Neural progenitor cell (in vitro differentiated cells): ENCODE results near the gene RCE1. TPM values are rescaled to one million over a fixed set of nuclear protein-coding genes. Genes with fewer than 3 reads are reported as not detected.

Experiments
- DNase-seq: peaks from one replicate; pipeline ENCODE4 v3.0.0-alpha.2; 2016; ENCODE audit warnings: low spot score
- H2AFZ ChIP-seq: fragments of 200-600 bp; sonication (generic); replicated peaks from 2 replicates; pipeline ENCODE4 v1.6.1; 2016; ENCODE audit warnings: antibody characterized with exemption
- H3F3A ChIP-seq: fragments of 200-600 bp; sonication (generic); 2 replicates; pipeline ENCODE4 v1.6.1; 2016; ENCODE audit warnings: antibody characterized with exemption, low read depth
- H3K27ac ChIP-seq: fragments of 200-600 bp; sonication (generic); 2 replicates; pipeline ENCODE4 v1.5.1; 2016; ENCODE audit warnings: mild to moderate bottlenecking
- H3K27me3 ChIP-seq: fragments of 200-600 bp; sonication (generic); 2 replicates; pipeline ENCODE4 v1.6.1; 2016; ENCODE audit warnings: mild to moderate bottlenecking, moderate library complexity
- H3K36me3 ChIP-seq: fragments of 200-600 bp; sonication (generic); 2 replicates; pipeline ENCODE4 v1.5.1; 2016
- H3K4me1 ChIP-seq: fragments of 200-600 bp; sonication (generic); 2 replicates; pipeline ENCODE4 v1.6.1; 2016; ENCODE audit warnings: mixed run types
- H3K4me2 ChIP-seq: fragments of 200-600 bp; sonication (generic); 2 replicates; pipeline ENCODE4 v1.6.1; 2016
- H3K4me3 ChIP-seq: fragments of 200-600 bp; sonication (generic); 2 replicates; pipeline ENCODE4 v1.5.1; 2016
- H3K79me2 ChIP-seq: fragments of 200-600 bp; sonication (generic); 2 replicates; pipeline ENCODE4 v1.6.1; 2016; ENCODE audit warnings: low read depth
- H3K9ac ChIP-seq: fragments of 200-600 bp; sonication (generic); 2 replicates; pipeline ENCODE4 v1.6.1; 2016
- H3K9me3 ChIP-seq: fragments of 200-600 bp; sonication (generic); 2 replicates; pipeline ENCODE4 v1.5.1; 2016; ENCODE audit warnings: low read depth
- H4K20me1 ChIP-seq: fragments of 200-600 bp; sonication (generic); 2 replicates; pipeline ENCODE4 v1.6.1; 2016; ENCODE audit warnings: low read depth
- H3K27ac Mint-ChIP-seq: 3 replicates; pipeline ENCODE4 v1.8.0; 2021; ENCODE audit warnings: mixed read lengths
- H3K27me3 Mint-ChIP-seq: 2 replicates; pipeline ENCODE4 v1.8.0; 2022; ENCODE audit warnings: low read depth, mild to moderate bottlenecking, inconsistent platforms, moderate library complexity, mixed read lengths; ENCODE audit not compliant: insufficient read depth
- H3K36me3 Mint-ChIP-seq: 3 replicates; pipeline ENCODE4 v1.8.0; 2021; ENCODE audit warnings: mixed read lengths
- H3K4me1 Mint-ChIP-seq: 3 replicates; pipeline ENCODE4 v1.8.0; 2021; ENCODE audit warnings: mixed read lengths
- H3K4me3 Mint-ChIP-seq: 3 replicates; pipeline ENCODE4 v1.8.0; 2021; ENCODE audit warnings: mild to moderate bottlenecking, moderate library complexity, mixed read lengths
- H3K9me3 Mint-ChIP-seq: 3 replicates; pipeline ENCODE4 v1.8.0; 2020; ENCODE audit warnings: mixed read lengths
- EZH2 ChIP-seq: fragments of 200-600 bp; sonication (generic); IDR thresholded peaks from 2 replicates; pipeline ENCODE4 v1.6.1; 2017; ENCODE audit warnings: antibody characterized with exemption, mild to moderate bottlenecking, moderate library complexity
- EZH2phosphoT487 ChIP-seq: fragments of 200-600 bp; sonication (generic); IDR thresholded peaks from 2 replicates; pipeline ENCODE4 v1.6.1; 2017; ENCODE audit warnings: antibody characterized with exemption
- total RNA-seq: library from RNA; depleted of rRNA; stranded (reverse); fragments of >200 nt; gene quantifications from 2 replicates; pipeline ENCODE4 v1.2.3, GENCODE V29; 2015; ENCODE audit warnings: low replicate concordance
- TF ChIP-seq, protein P1 (sequence below): fragments of 200-600 bp; sonication (generic); IDR thresholded peaks from 2 replicates; pipeline ENCODE4 v1.5.1; 2017; ENCODE audit warnings: antibody characterized with exemption, mild to moderate bottlenecking

Gene RCE1
- total RNA-seq, 1 donor from 2014 or later, result 13.7 TPM

DNA sequence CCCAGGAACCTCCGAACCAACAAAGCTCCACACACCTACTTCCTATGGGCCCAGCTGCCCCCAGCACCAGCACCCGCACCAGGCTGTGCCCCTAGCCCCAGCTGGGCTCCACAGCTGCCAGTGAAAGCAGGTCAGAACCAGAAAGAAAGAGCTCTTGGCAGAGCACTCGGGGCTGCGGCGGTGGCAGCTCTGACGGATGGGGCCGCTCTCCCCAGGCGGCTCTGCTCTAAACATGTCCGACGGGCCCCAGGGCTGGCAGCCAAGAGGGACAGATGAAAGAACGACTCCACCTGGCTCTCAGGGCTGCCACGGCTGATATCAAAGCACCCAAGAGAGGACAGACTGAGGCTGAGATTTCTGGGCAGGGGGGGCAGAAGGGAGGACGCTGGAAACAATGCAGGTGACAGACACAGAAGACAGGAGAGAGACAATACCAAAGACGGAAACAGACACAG lies 39.3 kb downstream of the RCE1 start:
- Mint-ChIP-seq H3K4me3 (peak overlapping the region; percentile 67), H3K4me1 (peaks cover 52% of the 10 kb centered on the region), H3K36me3 (no peaks in the 10 kb centered on the region), H3K27me3 (peaks cover 5% of the 10 kb centered on the region), H3K9me3 (no peaks in the 10 kb centered on the region), H3K27ac (peak overlapping the region; percentile 85)
- TF ChIP-seq, protein P1, sequence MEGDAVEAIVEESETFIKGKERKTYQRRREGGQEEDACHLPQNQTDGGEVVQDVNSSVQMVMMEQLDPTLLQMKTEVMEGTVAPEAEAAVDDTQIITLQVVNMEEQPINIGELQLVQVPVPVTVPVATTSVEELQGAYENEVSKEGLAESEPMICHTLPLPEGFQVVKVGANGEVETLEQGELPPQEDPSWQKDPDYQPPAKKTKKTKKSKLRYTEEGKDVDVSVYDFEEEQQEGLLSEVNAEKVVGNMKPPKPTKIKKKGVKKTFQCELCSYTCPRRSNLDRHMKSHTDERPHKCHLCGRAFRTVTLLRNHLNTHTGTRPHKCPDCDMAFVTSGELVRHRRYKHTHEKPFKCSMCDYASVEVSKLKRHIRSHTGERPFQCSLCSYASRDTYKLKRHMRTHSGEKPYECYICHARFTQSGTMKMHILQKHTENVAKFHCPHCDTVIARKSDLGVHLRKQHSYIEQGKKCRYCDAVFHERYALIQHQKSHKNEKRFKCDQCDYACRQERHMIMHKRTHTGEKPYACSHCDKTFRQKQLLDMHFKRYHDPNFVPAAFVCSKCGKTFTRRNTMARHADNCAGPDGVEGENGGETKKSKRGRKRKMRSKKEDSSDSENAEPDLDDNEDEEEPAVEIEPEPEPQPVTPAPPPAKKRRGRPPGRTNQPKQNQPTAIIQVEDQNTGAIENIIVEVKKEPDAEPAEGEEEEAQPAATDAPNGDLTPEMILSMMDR, result no peak
- TF ChIP-seq EZH2phosphoT487 (no peak), EZH2 (no peak)
- Histone ChIP-seq H3K27me3 (no peaks in the 10 kb centered on the region), H3K4me1 (peaks cover 23% of the 10 kb centered on the region), H3K9ac (no peak overlapping the region), H3K27ac (peak overlapping the region; percentile 29), H3K79me2 (no peaks in the 10 kb centered on the region), H4K20me1 (no peaks in the 10 kb centered on the region), H3F3A (peaks cover 9% of the 10 kb centered on the region), H2AFZ (no peak overlapping the region), H3K36me3 (no peaks in the 10 kb centered on the region), H3K4me2 (peak overlapping the region; percentile 26), H3K4me3 (no peak overlapping the region), H3K9me3 (no peaks in the 10 kb centered on the region)
- no peak for DNase-seq

DNA sequence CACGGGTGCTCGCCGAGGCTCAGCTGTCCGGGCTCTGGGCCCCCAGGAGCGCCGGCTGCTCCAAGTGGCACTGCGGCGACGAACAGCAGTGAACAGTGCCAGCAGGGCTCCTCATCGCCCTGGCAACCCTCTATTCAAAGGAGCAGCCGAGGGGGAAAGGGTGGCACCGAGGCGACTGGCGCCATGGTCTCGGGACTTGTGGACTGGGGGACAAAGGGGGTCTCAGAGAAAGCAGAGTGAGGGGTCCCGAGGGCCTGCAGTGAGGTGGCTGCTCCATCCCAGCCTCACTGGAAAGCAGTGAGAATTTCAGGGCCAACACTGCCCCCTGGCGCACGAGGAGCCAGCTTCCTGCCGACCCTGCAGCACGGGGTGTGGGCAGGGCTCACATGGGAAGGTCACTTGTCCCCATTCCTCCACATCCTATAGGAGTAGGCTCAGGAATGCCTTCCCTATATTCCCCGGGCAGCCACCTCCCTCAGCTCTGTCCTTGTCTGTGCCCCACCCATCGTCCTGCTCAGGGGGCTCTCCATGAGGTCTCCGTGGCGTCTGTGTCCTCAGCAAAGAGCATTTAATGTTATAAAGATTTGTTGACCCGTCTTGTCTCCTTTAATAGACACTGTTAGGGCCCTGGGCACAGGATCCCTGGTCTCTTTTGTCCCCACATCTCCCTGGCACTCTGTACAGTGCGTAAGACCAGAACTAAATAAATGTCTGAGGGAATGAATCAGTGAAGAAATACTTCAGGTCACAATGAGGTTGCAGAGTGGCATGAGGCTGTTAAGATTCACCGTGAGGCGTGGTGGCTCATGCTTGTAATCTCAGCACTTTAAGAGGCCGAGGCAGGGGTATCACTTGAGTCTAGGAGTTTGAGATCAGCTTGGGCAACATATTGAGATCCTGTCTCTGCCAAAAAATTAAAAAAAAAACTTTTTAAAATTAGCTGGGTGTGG lies 40.0 kb downstream of the RCE1 start:
- Histone ChIP-seq H3K27ac (no peak overlapping the region), H3K27me3 (no peaks in the 10 kb centered on the region), H3K36me3 (no peaks in the 10 kb centered on the region), H3K79me2 (no peaks in the 10 kb centered on the region), H2AFZ (no peak overlapping the region), H3K9me3 (no peaks in the 10 kb centered on the region), H3K9ac (no peak overlapping the region), H3K4me1 (peaks cover 23% of the 10 kb centered on the region), H3K4me3 (no peak overlapping the region), H4K20me1 (no peaks in the 10 kb centered on the region), H3K4me2 (peak overlapping the region; percentile 26), H3F3A (peaks cover 9% of the 10 kb centered on the region)
- H3K27ac Mint-ChIP-seq, result peak overlapping the region; percentile 85
- DNase-seq, result peak; percentile 84
- TF ChIP-seq, protein P1, result peak; percentile 81
- TF ChIP-seq EZH2phosphoT487, result no peak
- no peak overlapping the region for H3K4me3 Mint-ChIP-seq
- peaks cover 54% of the 10 kb centered on the region for H3K4me1 Mint-ChIP-seq
- peaks cover 5% of the 10 kb centered on the region for H3K27me3 Mint-ChIP-seq
- no peaks in the 10 kb centered on the region for H3K9me3 Mint-ChIP-seq
- no peaks in the 10 kb centered on the region for H3K36me3 Mint-ChIP-seq

DNA sequence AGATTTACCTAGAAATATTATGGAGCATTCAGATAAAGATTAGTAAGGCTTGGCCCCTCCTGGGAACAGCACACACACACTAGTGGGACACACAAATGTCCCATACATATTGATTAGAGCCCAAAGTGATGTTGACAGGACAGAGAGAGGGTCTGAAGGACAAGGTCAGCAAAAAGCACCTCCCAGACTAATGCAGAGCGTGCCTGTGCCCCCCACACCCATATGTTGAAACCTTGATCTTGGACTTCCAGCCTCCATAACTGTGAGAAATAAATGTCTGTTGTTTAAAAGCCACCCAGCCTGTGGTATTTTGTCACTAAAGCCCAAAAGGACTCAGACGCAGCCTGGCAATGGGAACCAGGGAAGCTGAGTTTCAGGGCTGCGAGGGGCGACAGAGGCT lies 41.2 kb downstream of the RCE1 start:
- H3K27me3 Mint-ChIP-seq, result peaks cover 9% of the 10 kb centered on the region
- Histone ChIP-seq H3K27ac (no peak overlapping the region), H4K20me1 (peaks cover 2% of the 10 kb centered on the region), H3K36me3 (no peaks in the 10 kb centered on the region), H2AFZ (no peak overlapping the region), H3K27me3 (no peaks in the 10 kb centered on the region), H3K9ac (no peak overlapping the region), H3K4me1 (peaks cover 22% of the 10 kb centered on the region), H3K79me2 (no peaks in the 10 kb centered on the region), H3K4me2 (no peak overlapping the region), H3K9me3 (no peaks in the 10 kb centered on the region), H3K4me3 (no peak overlapping the region), H3F3A (peaks cover 9% of the 10 kb centered on the region)
- no peak overlapping the region for H3K27ac Mint-ChIP-seq
- H3K4me1 Mint-ChIP-seq, result peaks cover 56% of the 10 kb centered on the region
- TF ChIP-seq EZH2phosphoT487 (no peak), EZH2 (no peak)
- TF ChIP-seq, protein P1, result no peak
- no peaks in the 10 kb centered on the region for H3K36me3 Mint-ChIP-seq
- no peak for DNase-seq
- no peaks in the 10 kb centered on the region for H3K9me3 Mint-ChIP-seq
- no peak overlapping the region for H3K4me3 Mint-ChIP-seq
